ENCODE measurements around the gene RANBP9. TPM values are rescaled to one million over a fixed set of nuclear protein-coding genes. Genes with fewer than 3 reads are reported as not detected.
A peak's percentile ranks its signal among the peaks of the same experiment; 100 is the strongest.

RANBP9 gene
- total and polyA plus RNA-seq, 2 of the 13 experiments (the other 11 are each of a cell fraction or from before 2014, with no cell fraction given) = 26.6 to 30.6 TPM

DNA sequence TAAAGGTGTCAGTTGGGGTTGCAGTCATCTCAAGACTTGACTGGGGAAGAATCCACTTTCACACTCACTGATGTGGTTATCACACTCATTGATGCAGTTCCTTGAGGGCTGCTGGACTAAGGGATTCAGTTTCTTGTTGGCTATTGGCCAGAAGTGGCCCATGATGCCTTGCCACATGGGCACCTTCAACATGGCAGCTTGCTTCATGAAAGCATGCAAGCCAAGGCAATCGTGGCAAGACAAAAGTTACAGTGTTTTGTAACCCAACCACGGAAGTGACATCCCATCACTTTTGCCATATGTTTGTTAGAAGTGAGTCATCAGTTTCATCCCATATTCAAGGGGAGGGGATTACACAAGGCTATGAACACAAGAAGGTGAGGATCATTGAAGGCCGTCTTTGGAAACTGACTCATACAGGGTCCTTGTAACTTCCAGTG is 3.8 kb upstream of the RANBP9 start (continued):
- TF ChIP-seq, protein P1, sequence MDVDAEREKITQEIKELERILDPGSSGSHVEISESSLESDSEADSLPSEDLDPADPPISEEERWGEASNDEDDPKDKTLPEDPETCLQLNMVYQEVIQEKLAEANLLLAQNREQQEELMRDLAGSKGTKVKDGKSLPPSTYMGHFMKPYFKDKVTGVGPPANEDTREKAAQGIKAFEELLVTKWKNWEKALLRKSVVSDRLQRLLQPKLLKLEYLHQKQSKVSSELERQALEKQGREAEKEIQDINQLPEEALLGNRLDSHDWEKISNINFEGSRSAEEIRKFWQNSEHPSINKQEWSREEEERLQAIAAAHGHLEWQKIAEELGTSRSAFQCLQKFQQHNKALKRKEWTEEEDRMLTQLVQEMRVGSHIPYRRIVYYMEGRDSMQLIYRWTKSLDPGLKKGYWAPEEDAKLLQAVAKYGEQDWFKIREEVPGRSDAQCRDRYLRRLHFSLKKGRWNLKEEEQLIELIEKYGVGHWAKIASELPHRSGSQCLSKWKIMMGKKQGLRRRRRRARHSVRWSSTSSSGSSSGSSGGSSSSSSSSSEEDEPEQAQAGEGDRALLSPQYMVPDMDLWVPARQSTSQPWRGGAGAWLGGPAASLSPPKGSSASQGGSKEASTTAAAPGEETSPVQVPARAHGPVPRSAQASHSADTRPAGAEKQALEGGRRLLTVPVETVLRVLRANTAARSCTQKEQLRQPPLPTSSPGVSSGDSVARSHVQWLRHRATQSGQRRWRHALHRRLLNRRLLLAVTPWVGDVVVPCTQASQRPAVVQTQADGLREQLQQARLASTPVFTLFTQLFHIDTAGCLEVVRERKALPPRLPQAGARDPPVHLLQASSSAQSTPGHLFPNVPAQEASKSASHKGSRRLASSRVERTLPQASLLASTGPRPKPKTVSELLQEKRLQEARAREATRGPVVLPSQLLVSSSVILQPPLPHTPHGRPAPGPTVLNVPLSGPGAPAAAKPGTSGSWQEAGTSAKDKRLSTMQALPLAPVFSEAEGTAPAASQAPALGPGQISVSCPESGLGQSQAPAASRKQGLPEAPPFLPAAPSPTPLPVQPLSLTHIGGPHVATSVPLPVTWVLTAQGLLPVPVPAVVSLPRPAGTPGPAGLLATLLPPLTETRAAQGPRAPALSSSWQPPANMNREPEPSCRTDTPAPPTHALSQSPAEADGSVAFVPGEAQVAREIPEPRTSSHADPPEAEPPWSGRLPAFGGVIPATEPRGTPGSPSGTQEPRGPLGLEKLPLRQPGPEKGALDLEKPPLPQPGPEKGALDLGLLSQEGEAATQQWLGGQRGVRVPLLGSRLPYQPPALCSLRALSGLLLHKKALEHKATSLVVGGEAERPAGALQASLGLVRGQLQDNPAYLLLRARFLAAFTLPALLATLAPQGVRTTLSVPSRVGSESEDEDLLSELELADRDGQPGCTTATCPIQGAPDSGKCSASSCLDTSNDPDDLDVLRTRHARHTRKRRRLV (CRISPR knock-in tag; IDR thresholded peaks at IDR 0.05) = no peak
- TF ChIP-seq ZNF550 (CRISPR knock-in tag; IDR thresholded peaks at IDR 0.05; ENCODE audit: borderline replicate concordance) (no peak), MAZ (IDR thresholded peaks at IDR 0.05; ENCODE audit: borderline replicate concordance, low read depth, low read length) (no peak), MAZ (CRISPR knock-in tag; IDR thresholded peaks at IDR 0.05; ENCODE audit: low read depth) (no peak), MED1 (CRISPR knock-in tag; IDR thresholded peaks at IDR 0.05) (peak; percentile 39; the same call in 1 of the 2 replicates), MIXL1 (CRISPR knock-in tag; IDR thresholded peaks at IDR 0.05) (no peak), SCMH1 (CRISPR knock-in tag; IDR thresholded peaks at IDR 0.05; ENCODE audit: borderline replicate concordance) (no peak), ERF (CRISPR knock-in tag; IDR thresholded peaks at IDR 0.05) (0 out of 2 replicates have a peak, but pooled peaks have one; percentile 35), FOSL1 (CRISPR knock-in tag; IDR thresholded peaks at IDR 0.05; ENCODE audit: borderline replicate concordance) (peak; percentile 57; the same call in 1 of the 2 replicates), ZNF839 (CRISPR knock-in tag; IDR thresholded peaks at IDR 0.05; ENCODE audit: borderline replicate concordance) (no peak), SUZ12 (IDR thresholded peaks at IDR 0.05; ENCODE audit: low read depth, low read length) (no peak), ZSCAN29 (CRISPR knock-in tag; conservative IDR thresholded peaks at IDR 0.05) (no peak), ZFYVE20 (CRISPR knock-in tag; IDR thresholded peaks at IDR 0.05; ENCODE audit: borderline replicate concordance, low read depth) (no peak)
- TF ChIP-seq, protein P2, sequence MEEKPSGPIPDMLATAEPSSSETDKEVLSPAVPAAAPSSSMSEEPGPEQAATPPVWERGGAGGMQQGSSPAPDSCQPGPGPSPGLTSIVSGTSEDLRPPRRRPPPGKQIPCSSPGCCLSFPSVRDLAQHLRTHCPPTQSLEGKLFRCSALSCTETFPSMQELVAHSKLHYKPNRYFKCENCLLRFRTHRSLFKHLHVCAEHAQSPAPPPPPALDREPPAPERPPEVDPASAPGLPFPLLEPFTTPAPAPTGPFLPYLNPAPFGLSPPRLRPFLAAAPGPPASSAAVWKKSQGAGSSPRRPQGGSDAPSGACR (CRISPR knock-in tag; IDR thresholded peaks at IDR 0.05) = no peak
- TF ChIP-seq, protein P3, sequence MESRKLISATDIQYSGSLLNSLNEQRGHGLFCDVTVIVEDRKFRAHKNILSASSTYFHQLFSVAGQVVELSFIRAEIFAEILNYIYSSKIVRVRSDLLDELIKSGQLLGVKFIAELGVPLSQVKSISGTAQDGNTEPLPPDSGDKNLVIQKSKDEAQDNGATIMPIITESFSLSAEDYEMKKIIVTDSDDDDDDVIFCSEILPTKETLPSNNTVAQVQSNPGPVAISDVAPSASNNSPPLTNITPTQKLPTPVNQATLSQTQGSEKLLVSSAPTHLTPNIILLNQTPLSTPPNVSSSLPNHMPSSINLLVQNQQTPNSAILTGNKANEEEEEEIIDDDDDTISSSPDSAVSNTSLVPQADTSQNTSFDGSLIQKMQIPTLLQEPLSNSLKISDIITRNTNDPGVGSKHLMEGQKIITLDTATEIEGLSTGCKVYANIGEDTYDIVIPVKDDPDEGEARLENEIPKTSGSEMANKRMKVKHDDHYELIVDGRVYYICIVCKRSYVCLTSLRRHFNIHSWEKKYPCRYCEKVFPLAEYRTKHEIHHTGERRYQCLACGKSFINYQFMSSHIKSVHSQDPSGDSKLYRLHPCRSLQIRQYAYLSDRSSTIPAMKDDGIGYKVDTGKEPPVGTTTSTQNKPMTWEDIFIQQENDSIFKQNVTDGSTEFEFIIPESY (CRISPR knock-in tag; IDR thresholded peaks at IDR 0.05) = 0 out of 2 replicates have a peak, but pooled peaks have one; percentile 27
- TF ChIP-seq, protein P4, sequence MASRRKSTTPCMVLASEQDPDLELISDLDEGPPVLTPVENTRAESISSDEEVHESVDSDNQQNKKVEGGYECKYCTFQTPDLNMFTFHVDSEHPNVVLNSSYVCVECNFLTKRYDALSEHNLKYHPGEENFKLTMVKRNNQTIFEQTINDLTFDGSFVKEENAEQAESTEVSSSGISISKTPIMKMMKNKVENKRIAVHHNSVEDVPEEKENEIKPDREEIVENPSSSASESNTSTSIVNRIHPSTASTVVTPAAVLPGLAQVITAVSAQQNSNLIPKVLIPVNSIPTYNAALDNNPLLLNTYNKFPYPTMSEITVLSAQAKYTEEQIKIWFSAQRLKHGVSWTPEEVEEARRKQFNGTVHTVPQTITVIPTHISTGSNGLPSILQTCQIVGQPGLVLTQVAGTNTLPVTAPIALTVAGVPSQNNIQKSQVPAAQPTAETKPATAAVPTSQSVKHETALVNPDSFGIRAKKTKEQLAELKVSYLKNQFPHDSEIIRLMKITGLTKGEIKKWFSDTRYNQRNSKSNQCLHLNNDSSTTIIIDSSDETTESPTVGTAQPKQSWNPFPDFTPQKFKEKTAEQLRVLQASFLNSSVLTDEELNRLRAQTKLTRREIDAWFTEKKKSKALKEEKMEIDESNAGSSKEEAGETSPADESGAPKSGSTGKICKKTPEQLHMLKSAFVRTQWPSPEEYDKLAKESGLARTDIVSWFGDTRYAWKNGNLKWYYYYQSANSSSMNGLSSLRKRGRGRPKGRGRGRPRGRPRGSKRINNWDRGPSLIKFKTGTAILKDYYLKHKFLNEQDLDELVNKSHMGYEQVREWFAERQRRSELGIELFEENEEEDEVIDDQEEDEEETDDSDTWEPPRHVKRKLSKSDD (CRISPR knock-in tag; IDR thresholded peaks at IDR 0.05; ENCODE audit: low read depth) = no peak
- TF ChIP-seq, protein P5, sequence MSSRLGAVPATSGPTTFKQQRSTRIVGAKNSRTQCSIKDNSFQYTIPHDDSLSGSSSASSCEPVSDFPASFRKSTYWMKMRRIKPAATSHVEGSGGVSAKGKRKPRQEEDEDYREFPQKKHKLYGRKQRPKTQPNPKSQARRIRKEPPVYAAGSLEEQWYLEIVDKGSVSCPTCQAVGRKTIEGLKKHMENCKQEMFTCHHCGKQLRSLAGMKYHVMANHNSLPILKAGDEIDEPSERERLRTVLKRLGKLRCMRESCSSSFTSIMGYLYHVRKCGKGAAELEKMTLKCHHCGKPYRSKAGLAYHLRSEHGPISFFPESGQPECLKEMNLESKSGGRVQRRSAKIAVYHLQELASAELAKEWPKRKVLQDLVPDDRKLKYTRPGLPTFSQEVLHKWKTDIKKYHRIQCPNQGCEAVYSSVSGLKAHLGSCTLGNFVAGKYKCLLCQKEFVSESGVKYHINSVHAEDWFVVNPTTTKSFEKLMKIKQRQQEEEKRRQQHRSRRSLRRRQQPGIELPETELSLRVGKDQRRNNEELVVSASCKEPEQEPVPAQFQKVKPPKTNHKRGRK (CRISPR knock-in tag; IDR thresholded peaks at IDR 0.05) = no peak
